Osteocyte (in vitro differentiated cells): ENCODE results near the gene ARMC10. TPM values are rescaled to one million over a fixed set of nuclear protein-coding genes. Genes with fewer than 3 reads are reported as not detected.
"Not testable (repeated sequence)": the region's sequence is repeated elsewhere in the genome, so short reads cannot be mapped to it uniquely, and the experiment has no call there.

Experiments
- DNase-seq: peaks from one replicate; pipeline ENCODE4 v3.0.0; 2021; ENCODE audit warnings: mixed read lengths; ENCODE audit not compliant: unreplicated experiment; ENCODE audit errors: extremely low spot score
- H3K27ac Mint-ChIP-seq: one replicate; pipeline ENCODE4 v1.8.0; 2021; ENCODE audit warnings: mild to moderate bottlenecking, mixed read lengths; ENCODE audit not compliant: unreplicated experiment
- H3K27me3 Mint-ChIP-seq: one replicate; pipeline ENCODE4 v1.8.0; 2021; ENCODE audit warnings: mixed read lengths; ENCODE audit not compliant: unreplicated experiment
- H3K36me3 Mint-ChIP-seq: one replicate; pipeline ENCODE4 v1.8.0; 2021; ENCODE audit warnings: mixed read lengths; ENCODE audit not compliant: unreplicated experiment
- H3K4me1 Mint-ChIP-seq: one replicate; pipeline ENCODE4 v1.8.0; 2021; ENCODE audit warnings: mixed read lengths; ENCODE audit not compliant: unreplicated experiment
- H3K4me3 Mint-ChIP-seq: one replicate; pipeline ENCODE4 v1.8.0; 2021; ENCODE audit warnings: mild to moderate bottlenecking, moderate library complexity, mixed read lengths; ENCODE audit not compliant: unreplicated experiment
- H3K9me3 Mint-ChIP-seq: one replicate; pipeline ENCODE4 v1.8.0; 2021; ENCODE audit warnings: mixed read lengths; ENCODE audit not compliant: unreplicated experiment
- total RNA-seq: library from RNA; stranded (reverse); gene quantifications from 2 replicates; pipeline ENCODE4 v1.2.1, GENCODE V29; 2021
- TF ChIP-seq, protein P1 (sequence below): fragments of 200-600 bp; sonication (generic); IDR thresholded peaks from 2 replicates; pipeline ENCODE4 v1.5.0; 2021; ENCODE audit warnings: antibody characterized with exemption, mild to moderate bottlenecking, moderate library complexity

The ARMC10 gene
- total RNA-seq, 1 donor from 2014 or later: 29.3 TPM

DNA sequence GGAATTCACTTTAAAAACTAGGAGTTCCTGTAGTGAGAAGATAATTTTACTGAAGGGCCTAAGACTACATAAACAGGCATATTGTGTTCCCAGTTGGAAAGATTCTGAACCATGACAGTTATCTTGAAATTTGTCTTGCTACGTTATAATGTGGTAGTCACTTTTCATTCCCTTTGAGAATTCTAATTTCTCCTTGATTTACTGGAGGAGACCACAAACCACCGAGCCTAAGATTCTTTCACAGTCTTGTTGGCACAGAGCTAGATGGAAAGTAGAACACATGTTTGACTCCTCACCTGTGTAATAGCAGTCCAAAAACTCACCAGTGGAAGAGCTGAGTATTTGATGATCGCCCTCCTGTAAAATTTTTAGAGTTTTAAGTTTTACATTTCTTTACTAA is 4.9 kb downstream of the ARMC10 start:
- TF ChIP-seq, protein P1, sequence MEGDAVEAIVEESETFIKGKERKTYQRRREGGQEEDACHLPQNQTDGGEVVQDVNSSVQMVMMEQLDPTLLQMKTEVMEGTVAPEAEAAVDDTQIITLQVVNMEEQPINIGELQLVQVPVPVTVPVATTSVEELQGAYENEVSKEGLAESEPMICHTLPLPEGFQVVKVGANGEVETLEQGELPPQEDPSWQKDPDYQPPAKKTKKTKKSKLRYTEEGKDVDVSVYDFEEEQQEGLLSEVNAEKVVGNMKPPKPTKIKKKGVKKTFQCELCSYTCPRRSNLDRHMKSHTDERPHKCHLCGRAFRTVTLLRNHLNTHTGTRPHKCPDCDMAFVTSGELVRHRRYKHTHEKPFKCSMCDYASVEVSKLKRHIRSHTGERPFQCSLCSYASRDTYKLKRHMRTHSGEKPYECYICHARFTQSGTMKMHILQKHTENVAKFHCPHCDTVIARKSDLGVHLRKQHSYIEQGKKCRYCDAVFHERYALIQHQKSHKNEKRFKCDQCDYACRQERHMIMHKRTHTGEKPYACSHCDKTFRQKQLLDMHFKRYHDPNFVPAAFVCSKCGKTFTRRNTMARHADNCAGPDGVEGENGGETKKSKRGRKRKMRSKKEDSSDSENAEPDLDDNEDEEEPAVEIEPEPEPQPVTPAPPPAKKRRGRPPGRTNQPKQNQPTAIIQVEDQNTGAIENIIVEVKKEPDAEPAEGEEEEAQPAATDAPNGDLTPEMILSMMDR: no peak
- H3K27me3 Mint-ChIP-seq: no peaks in the 10 kb centered on the region
- H3K4me1 Mint-ChIP-seq: peaks cover 11% of the 10 kb centered on the region
- peaks cover 11% of the 10 kb centered on the region for H3K36me3 Mint-ChIP-seq
- no peaks in the 10 kb centered on the region for H3K9me3 Mint-ChIP-seq
- no peak overlapping the region for H3K27ac Mint-ChIP-seq
- DNase-seq: no peak
- H3K4me3 Mint-ChIP-seq: no peak overlapping the region

DNA sequence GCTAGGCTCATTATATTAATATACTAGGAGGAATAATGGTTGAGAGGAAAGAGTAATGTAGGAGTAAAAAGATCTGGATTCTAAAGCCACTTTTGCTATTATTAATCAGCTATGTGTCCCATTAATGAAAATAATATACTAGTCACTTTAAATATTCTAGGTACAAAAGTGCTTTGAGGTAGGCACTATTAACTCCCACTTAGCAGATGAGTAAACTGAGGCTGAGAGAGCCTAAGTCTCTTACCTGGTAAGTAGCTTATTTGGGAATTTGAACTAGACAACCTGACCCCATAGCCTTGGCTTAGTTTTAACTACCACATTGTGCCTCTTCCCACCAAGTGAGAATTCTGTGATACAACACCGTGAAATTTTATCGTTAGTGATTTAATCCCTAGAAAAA is 6.0 kb downstream of the ARMC10 start:
- Mint-ChIP-seq H3K9me3 (no peaks in the 10 kb centered on the region), H3K36me3 (peaks cover 12% of the 10 kb centered on the region), H3K27ac (no peak overlapping the region), H3K27me3 (no peaks in the 10 kb centered on the region), H3K4me1 (peaks cover 6% of the 10 kb centered on the region), H3K4me3 (no peak overlapping the region)
- TF ChIP-seq, protein P1: no peak
- DNase-seq: no peak

DNA sequence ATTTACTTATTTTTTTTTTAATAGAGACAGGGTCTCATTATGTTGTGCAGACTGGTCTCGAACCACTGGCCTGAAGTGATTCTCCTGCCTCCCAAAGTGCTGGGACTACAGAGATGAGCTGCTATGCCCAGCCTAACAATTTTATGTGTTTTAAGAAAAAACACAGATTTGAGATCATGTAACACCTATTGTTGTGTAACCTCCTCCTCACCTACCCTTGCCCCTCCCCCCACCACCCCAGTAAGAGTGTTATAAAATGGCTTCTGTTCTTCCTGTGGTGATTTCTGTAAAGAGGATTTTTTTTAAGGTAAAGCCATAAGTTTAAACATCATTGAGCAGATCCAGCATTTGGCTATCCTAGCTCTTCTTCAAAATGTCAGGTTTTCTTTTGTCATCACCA is 7.6 kb downstream of the ARMC10 start:
- Mint-ChIP-seq H3K36me3 (peaks cover 19% of the 10 kb centered on the region), H3K4me1 (no peaks in the 10 kb centered on the region), H3K27me3 (no peaks in the 10 kb centered on the region), H3K9me3 (no peaks in the 10 kb centered on the region), H3K27ac (no peak overlapping the region), H3K4me3 (no peak overlapping the region)
- TF ChIP-seq, protein P1: no peak
- no peak for DNase-seq

DNA sequence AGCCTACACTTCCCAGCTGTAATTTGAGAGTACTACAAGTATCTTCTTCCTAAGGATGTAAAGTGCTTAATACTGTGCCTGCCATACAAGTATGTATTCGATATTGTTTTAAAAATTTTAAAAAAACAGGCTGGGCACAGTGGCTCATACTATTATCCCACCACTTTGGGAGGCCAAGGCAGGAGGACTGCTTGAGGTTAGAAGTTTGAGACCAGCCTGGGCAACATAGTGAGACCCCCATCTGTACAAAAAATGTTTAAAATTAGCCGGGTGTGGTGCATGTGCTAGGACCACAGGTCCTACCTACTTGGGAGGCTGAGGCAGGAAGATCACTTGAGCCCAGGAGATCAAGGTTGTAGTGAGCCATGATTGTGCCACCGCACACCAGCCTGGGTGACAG is 8.3 kb downstream of the ARMC10 start:
- Mint-ChIP-seq H3K27me3 (no peaks in the 10 kb centered on the region), H3K36me3 (peaks cover 24% of the 10 kb centered on the region)

DNA sequence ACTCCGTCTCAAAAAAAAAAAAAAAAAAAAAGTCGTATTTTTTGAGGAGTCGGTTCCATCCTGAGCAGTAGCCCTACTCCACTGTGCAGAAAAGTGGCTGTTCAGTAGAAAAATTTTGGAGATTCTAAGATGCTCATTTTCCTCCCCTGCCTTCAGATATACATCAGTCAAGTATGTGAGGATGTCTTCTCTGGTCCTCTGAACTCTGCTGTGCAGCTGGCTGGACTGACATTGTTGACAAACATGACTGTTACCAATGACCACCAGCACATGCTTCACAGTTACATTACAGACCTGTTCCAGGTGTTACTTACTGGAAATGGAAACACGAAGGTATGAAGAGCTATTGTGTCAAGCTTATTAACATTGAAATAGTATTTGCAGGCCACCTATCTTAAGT is 17.4 kb downstream of the ARMC10 start:
- H3K36me3 Mint-ChIP-seq: peaks cover 25% of the 10 kb centered on the region
- not testable (repeated sequence) for H3K4me3 Mint-ChIP-seq, DNase-seq, H3K9me3 Mint-ChIP-seq, H3K4me1 Mint-ChIP-seq, H3K27ac Mint-ChIP-seq, H3K27me3 Mint-ChIP-seq

More for the DNA sequence above, 8.3 kb downstream of the ARMC10 start:
- DNase-seq: no peak
- Mint-ChIP-seq H3K4me3 (no peak overlapping the region), H3K4me1 (no peaks in the 10 kb centered on the region), H3K9me3 (no peaks in the 10 kb centered on the region), H3K27ac (no peak overlapping the region)
- TF ChIP-seq, protein P1: no peak

DNA sequence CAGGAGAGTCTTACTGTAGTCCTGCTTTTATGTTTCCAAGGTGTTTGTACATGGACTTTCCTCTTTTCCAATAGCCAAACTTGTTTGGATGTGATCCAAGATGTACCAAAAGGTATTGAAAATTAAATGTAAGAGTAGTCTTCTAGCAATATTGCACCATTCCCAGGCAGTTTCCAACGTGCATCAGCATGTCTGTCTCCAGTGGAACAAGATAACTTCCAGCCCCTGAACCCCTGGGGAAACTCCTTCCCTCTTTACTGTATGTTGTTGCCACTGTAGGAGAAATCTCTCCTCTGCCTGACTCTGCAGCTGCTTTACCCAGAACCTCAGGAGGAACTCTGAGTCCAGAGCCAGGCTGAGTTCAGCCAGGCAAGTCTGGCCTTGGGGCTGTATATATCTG is 18.5 kb downstream of the ARMC10 start:
- Mint-ChIP-seq H3K27me3 (no peaks in the 10 kb centered on the region), H3K9me3 (no peaks in the 10 kb centered on the region), H3K27ac (no peak overlapping the region), H3K36me3 (peaks cover 21% of the 10 kb centered on the region), H3K4me3 (no peak overlapping the region), H3K4me1 (no peaks in the 10 kb centered on the region)
- DNase-seq: no peak
- TF ChIP-seq, protein P1: no peak
